Measurements from ENCODE around the gene U2SURP.

U2SURP gene

GRCh38 chr3:143001369-143002082 is at the start of gene U2SURP:
Gene U2SURP, plus strand, starts transcription at chr3:143001570. Its CDS starts 59 bp downstream, at chr3:143001629.
- no peak for TF ChIP-seq GATA2 (IDR thresholded peaks at IDR 0.05; ENCODE audit: low read depth, low read length)
- no peak for TF ChIP-seq GATA3 (IDR thresholded peaks at IDR 0.05; ENCODE audit: low read depth, low read length)

GRCh38 chr3:142951794-142952193 is 49.6 kb upstream of the U2SURP start:
- TF ChIP-seq GATA2 (IDR thresholded peaks at IDR 0.05; ENCODE audit: low read depth, low read length) (no peak), GATA3 (IDR thresholded peaks at IDR 0.05; ENCODE audit: low read depth, low read length) (no peak)

GRCh38 chr3:142952272-142953193 is 48.8 kb upstream of the U2SURP start:
- no peak for TF ChIP-seq GATA3 (IDR thresholded peaks at IDR 0.05; ENCODE audit: low read depth, low read length)
- no peak for TF ChIP-seq GATA2 (IDR thresholded peaks at IDR 0.05; ENCODE audit: low read depth, low read length)

GRCh38 chr3:142953443-142953842 is 47.9 kb upstream of the U2SURP start:
- TF ChIP-seq GATA2 (IDR thresholded peaks at IDR 0.05; ENCODE audit: low read depth, low read length) = no peak
- TF ChIP-seq GATA3 (IDR thresholded peaks at IDR 0.05; ENCODE audit: low read depth, low read length) = no peak

- no peak for TF ChIP-seq GATA2 (IDR thresholded peaks at IDR 0.05; ENCODE audit: low read depth, low read length)
- no peak for TF ChIP-seq GATA3 (IDR thresholded peaks at IDR 0.05; ENCODE audit: low read depth, low read length)
Measured at GRCh38 chr3:142958707-142959106, 42.7 kb upstream of the U2SURP start.

- TF ChIP-seq GATA2 (IDR thresholded peaks at IDR 0.05; ENCODE audit: low read depth, low read length) (no peak), GATA3 (IDR thresholded peaks at IDR 0.05; ENCODE audit: low read depth, low read length) (no peak)
Measured at GRCh38 chr3:142960322-142960850, 41.0 kb upstream of the U2SURP start.

- no peak for TF ChIP-seq GATA3 (IDR thresholded peaks at IDR 0.05; ENCODE audit: low read depth, low read length)
- no peak for TF ChIP-seq GATA2 (IDR thresholded peaks at IDR 0.05; ENCODE audit: low read depth, low read length)
Measured at GRCh38 chr3:142961539-142961938, 39.8 kb upstream of the U2SURP start.

- TF ChIP-seq GATA2 (IDR thresholded peaks at IDR 0.05; ENCODE audit: low read depth, low read length) (no peak), GATA3 (IDR thresholded peaks at IDR 0.05; ENCODE audit: low read depth, low read length) (no peak)
Measured at GRCh38 chr3:142962175-142962519, 39.2 kb upstream of the U2SURP start.

- TF ChIP-seq GATA2 (IDR thresholded peaks at IDR 0.05; ENCODE audit: low read depth, low read length) (no peak), GATA3 (IDR thresholded peaks at IDR 0.05; ENCODE audit: low read depth, low read length) (no peak)
Measured at GRCh38 chr3:142962520-142963233, 38.7 kb upstream of the U2SURP start.

GRCh38 chr3:142963234-142963515 is 38.2 kb upstream of the U2SURP start:
- TF ChIP-seq GATA3 (IDR thresholded peaks at IDR 0.05; ENCODE audit: low read depth, low read length) (no peak), GATA2 (IDR thresholded peaks at IDR 0.05; ENCODE audit: low read depth, low read length) (no peak)

- TF ChIP-seq GATA2 (IDR thresholded peaks at IDR 0.05; ENCODE audit: low read depth, low read length) (no peak), GATA3 (IDR thresholded peaks at IDR 0.05; ENCODE audit: low read depth, low read length) (no peak)
Measured at GRCh38 chr3:142963516-142964448, 37.6 kb upstream of the U2SURP start, which contains the start of gene PAQR9. Gene PAQR9, minus strand, starts transcription at chr3:142963674. Its CDS starts 338 bp downstream, at chr3:142963336.

GRCh38 chr3:142965581-142965980 is 35.8 kb upstream of the U2SURP start:
- TF ChIP-seq GATA2 (IDR thresholded peaks at IDR 0.05; ENCODE audit: low read depth, low read length) (no peak), GATA3 (IDR thresholded peaks at IDR 0.05; ENCODE audit: low read depth, low read length) (no peak)

- TF ChIP-seq GATA3 (IDR thresholded peaks at IDR 0.05; ENCODE audit: low read depth, low read length) (no peak), GATA2 (IDR thresholded peaks at IDR 0.05; ENCODE audit: low read depth, low read length) (no peak)
Measured at GRCh38 chr3:142966808-142967207, 34.6 kb upstream of the U2SURP start.
